Adrenal gland (tissue), 12 donors: ENCODE data around the gene CHD2. TPM values are rescaled to one million over a fixed set of nuclear protein-coding genes. Genes with fewer than 3 reads are reported as not detected.

Experiments used
- DNase-seq, 7 donors: peaks; one replicate each; pipeline ENCODE4 v3.0.0-alpha.2; 2019 to 2020
- H3K27ac ChIP-seq, 5 donors: fragments of 200-600 bp; sonication (generic) in 4 of 5; 1 replicate in 3 of 5; 2 replicates in 2 of 5; pipeline versions ENCODE4 v1.5.1 to v1.8.0; 2016 to 2020; ENCODE audit warnings: mild to moderate bottlenecking in 1 of 5
- H3K27me3 ChIP-seq: fragments of 200-600 bp; 2 replicates; pipeline ENCODE4 v1.8.0; 2021
- H3K36me3 ChIP-seq, 2 donors: fragments of 200-600 bp; replicated peaks in 1 of 2; 1 replicate in 1 of 2; 2 replicates in 1 of 2; pipeline versions ENCODE4 v1.5.1 to v1.8.0; 2018 to 2022
- H3K4me1 ChIP-seq, 2 donors: fragments of 200-600 bp; replicated peaks in 1 of 2; 1 replicate in 1 of 2; 2 replicates in 1 of 2; pipeline versions ENCODE4 v1.5.1 to v1.8.0; 2018 to 2021
- H3K4me3 ChIP-seq, 4 donors: fragments of 200-600 bp; sonication (generic) in 3 of 4; one replicate each; pipeline ENCODE4 v1.5.1; 2016 to 2018
- H3K9me3 ChIP-seq, 3 donors: fragments of 200-600 bp; sonication (generic) in 1 of 3; replicated peaks in 1 of 3; 1 replicate in 2 of 3; 2 replicates in 1 of 3; pipeline versions ENCODE4 v1.5.1 to v1.8.0; 2016 to 2021
- POLR2A ChIP-seq, 2 donors: fragments of 450-650 bp; IDR thresholded peaks; one replicate each; pipeline ENCODE4 v1.6.1; 2017; ENCODE audit warnings: antibody characterized with exemption in 2 of 2, mild to moderate bottlenecking in 2 of 2, moderate library complexity in 1 of 2
- WGBS, 4 donors: extraction: QIAGEN DNeasy Blood & Tissue Kit in 2 of 4; methylation state at CpG; one replicate each; pipeline versions ENCODE4 v1.1.5 to v1.1.7; 2013 to 2017; 5-methylcytosine and 5-hydroxymethylcytosine counted together
- intact Hi-C, 2 donors: fragments of 100-400 bp; cut with DNase I; formaldehyde crosslinking; loops; one replicate each; pipeline versions ENCODE4 v1.14.1 to v1.15.0; 2022 to 2023
- polyA plus RNA-seq, 3 donors: library from polyadenylated mRNA; stranded (reverse); fragments of 200-250 nt in 2 of 3; fragments of 350-450 nt in 1 of 3; fragmentation: Illumina TruSeq in 1 of 3; extraction: RNeasy Lipid Tissue Mini Kit (QIAGEN cat#74804) in 1 of 3; gene quantifications; one replicate each; pipeline ENCODE4 v1.2.3, GENCODE V29; 2013 to 2014
- total RNA-seq, 9 donors: library from RNA; depleted of rRNA in 4 of 9; stranded (reverse); fragments of >200 nt in 4 of 9; fragments of 120-200 nt in 1 of 9; fragmentation: NEBNext Ultra II Directional in 1 of 9; extraction: Animal tissue kit (Norgen Biotek cat#: 25700) in 1 of 9; gene quantifications; one replicate each; pipeline versions ENCODE4 v1.1.0 to v1.2.4, GENCODE V29; 2013 to 2023
- TF ChIP-seq, protein P1 (sequence below), 6 experiments: fragments of 450-650 bp in 4 of 6; fragments of 200-600 bp in 2 of 6; sonication (generic) in 1 of 6; IDR thresholded peaks; 1 replicate in 5 of 6; 2 replicates in 1 of 6; pipeline versions ENCODE4 v1.5.1 to v1.8.0; 2016 to 2021; ENCODE audit warnings: antibody characterized with exemption in 6 of 6, mild to moderate bottlenecking in 2 of 6, moderate library complexity in 1 of 6
- donor health status: healthy with polysubstance abuse.
- donor health status: Bipolar disorder and iron deficiency.
- donor health status: DM: yes; HTN: yes; CAD: no.
- donor health status: DM: no; HTN: no; CAD: no.
- donor health status: DM: no; HTN: no; CAD: no.
- donor health status: DM: yes; HTN: yes; CAD: no.

CHD2 gene
- total and polyA plus RNA-seq, 12 donors: 40.1 to 115 (median 70.9) TPM

DNA sequence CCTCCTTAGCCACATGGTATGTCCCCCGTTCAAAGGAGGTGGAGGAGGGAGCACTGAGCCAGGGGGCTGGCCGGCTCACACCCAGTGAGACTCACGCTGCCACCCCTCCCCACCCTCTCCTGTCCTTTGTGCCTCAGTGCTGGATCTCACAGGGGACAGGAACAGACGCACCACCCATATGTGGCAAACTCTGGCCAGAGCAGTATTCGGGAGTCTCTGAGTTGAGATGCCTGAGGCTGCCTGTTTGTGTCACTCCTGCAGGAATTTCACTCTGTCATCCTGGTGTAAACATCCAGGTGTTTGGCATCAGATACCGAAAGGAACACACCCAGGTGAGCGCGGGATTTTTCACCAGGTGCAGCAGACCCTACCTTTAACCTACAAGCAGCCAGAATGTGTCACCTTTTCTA, 163.1 kb downstream of the CHD2 start:
- TF ChIP-seq, protein P1, sequence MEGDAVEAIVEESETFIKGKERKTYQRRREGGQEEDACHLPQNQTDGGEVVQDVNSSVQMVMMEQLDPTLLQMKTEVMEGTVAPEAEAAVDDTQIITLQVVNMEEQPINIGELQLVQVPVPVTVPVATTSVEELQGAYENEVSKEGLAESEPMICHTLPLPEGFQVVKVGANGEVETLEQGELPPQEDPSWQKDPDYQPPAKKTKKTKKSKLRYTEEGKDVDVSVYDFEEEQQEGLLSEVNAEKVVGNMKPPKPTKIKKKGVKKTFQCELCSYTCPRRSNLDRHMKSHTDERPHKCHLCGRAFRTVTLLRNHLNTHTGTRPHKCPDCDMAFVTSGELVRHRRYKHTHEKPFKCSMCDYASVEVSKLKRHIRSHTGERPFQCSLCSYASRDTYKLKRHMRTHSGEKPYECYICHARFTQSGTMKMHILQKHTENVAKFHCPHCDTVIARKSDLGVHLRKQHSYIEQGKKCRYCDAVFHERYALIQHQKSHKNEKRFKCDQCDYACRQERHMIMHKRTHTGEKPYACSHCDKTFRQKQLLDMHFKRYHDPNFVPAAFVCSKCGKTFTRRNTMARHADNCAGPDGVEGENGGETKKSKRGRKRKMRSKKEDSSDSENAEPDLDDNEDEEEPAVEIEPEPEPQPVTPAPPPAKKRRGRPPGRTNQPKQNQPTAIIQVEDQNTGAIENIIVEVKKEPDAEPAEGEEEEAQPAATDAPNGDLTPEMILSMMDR (IDR thresholded peaks at IDR 0.05): no peak
- no peak for TF ChIP-seq POLR2A (IDR thresholded peaks at IDR 0.05)
- no peaks in the 10 kb centered on the region for H3K9me3 ChIP-seq
- H3K4me3 ChIP-seq: no peak overlapping the region
- no peaks in the 10 kb centered on the region for H3K36me3 ChIP-seq
- DNase-seq: no peak
- no peak overlapping the region for H3K27ac ChIP-seq
- no peaks in the 10 kb centered on the region for H3K27me3 ChIP-seq
- no peaks in the 10 kb centered on the region for H3K4me1 ChIP-seq
- 70 to 88% (median 81%) methylated on average over 3 to 8 of the region's 8 CpGs for WGBS, 4 donors
- intact Hi-C loops: no loop called here

DNA sequence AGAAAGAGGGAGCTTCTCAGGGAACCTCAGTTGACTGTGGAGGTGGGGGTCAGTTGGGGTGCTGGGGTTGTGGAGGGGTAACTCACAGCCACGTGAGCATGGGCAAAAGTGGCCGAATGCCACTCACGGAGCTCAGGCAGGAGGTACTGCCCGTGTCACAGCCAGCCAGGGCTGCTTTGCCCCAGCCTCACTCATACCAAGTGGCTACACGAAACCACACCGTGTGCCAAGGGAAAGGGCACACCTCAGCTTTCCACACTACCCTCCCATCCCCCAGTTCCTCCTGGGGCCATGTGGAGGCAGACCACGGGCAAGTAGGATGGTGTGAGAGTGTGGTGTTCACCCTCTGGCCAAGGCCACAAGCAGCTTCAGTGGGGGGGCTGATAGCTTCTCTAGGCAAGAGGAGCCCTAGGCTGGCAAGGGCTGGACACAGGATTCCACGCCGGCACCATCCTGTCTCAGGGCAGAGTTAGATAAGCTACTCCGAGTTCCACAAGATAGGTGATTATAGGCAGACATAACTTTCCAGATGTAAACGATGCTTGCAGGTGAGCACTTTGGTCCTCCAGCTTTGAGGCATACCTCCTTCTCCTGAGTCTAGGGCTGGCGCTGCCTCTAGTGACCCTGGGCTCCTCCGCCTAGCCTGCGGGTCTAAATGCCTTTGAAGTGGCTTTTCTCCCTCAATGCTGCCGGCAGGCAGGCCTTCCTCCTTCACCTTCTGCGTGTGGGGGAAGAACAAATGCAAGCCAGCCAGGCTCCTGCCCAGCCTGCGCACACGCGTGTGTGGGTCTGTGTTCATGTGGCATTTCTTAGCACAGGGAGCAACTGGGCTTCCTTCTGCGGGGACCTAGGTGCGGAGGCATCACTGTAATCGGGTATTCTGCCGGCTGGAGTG, 163.9 kb downstream of the CHD2 start:
- no peaks in the 10 kb centered on the region for H3K4me1 ChIP-seq
- intact Hi-C loops: no loop called here
- no peaks in the 10 kb centered on the region for H3K36me3 ChIP-seq
- DNase-seq: no peak
- H3K4me3 ChIP-seq: no peak overlapping the region
- WGBS, 4 donors: 68 to 82% (median 72%) methylated on average over 15 to 23 of the region's 23 CpGs
- no peak for TF ChIP-seq POLR2A (IDR thresholded peaks at IDR 0.05)
- no peaks in the 10 kb centered on the region for H3K27me3 ChIP-seq
- H3K27ac ChIP-seq: no peak overlapping the region
- no peaks in the 10 kb centered on the region for H3K9me3 ChIP-seq

DNA sequence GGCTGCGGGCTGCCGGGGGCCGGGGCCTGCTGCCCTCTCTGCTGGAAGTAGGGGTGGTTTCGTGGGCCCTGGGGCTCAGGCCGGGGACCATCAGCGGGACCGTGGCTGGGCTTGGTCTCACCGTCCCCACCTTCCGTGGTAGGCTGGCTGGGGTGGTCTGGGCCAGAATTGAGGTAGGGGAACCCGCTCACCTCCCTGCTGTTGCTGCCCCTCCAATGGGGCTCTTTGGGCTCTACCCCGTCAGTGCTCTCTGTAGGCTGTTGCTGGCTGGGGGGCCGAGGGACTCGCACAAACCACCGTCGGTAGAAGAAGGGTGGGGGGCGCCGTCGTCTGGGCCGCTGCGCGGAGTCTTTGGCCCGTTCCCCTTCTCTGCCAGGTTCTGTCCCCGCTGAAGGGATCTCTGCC, 165.5 kb downstream of the CHD2 start:
- Histone ChIP-seq H3K9me3 (no peaks in the 10 kb centered on the region), H3K27me3 (no peaks in the 10 kb centered on the region), H3K4me1 (no peaks in the 10 kb centered on the region), H3K36me3 (no peaks in the 10 kb centered on the region), H3K27ac (no peak overlapping the region), H3K4me3 (no peak overlapping the region)
- TF ChIP-seq POLR2A (IDR thresholded peaks at IDR 0.05): no peak
- TF ChIP-seq, protein P1 (IDR thresholded peaks at IDR 0.05): no peak
- 90 to 94% (median 92%) methylated on average over 14 to 23 of the region's 23 CpGs for WGBS, 4 donors
- no peak for DNase-seq
- intact Hi-C loops: no loop called here

GRCh38 chr15:93066224-93066681, 166.1 kb downstream of the CHD2 start:
- Histone ChIP-seq H3K4me3 (no peak overlapping the region), H3K27me3 (peaks cover 2% of the 10 kb centered on the region), H3K9me3 (no peaks in the 10 kb centered on the region), H3K4me1 (no peaks in the 10 kb centered on the region), H3K27ac (peak overlapping the region in 1 of 5 donors; percentile 34), H3K36me3 (no peaks in the 10 kb centered on the region)
- TF ChIP-seq, protein P1 (IDR thresholded peaks at IDR 0.05): no peak
- no peak for TF ChIP-seq POLR2A (IDR thresholded peaks at IDR 0.05)
- no peak for DNase-seq
- WGBS, 4 donors: 91 to 94% (median 93%) methylated on average over 32 to 38 of the region's 38 CpGs
- intact Hi-C loops: no loop called here
